ENCODE measurements around the gene DOP1A. TPM values are rescaled to one million over a fixed set of nuclear protein-coding genes. Genes with fewer than 3 reads are reported as not detected.

The DOP1A gene, protein sequence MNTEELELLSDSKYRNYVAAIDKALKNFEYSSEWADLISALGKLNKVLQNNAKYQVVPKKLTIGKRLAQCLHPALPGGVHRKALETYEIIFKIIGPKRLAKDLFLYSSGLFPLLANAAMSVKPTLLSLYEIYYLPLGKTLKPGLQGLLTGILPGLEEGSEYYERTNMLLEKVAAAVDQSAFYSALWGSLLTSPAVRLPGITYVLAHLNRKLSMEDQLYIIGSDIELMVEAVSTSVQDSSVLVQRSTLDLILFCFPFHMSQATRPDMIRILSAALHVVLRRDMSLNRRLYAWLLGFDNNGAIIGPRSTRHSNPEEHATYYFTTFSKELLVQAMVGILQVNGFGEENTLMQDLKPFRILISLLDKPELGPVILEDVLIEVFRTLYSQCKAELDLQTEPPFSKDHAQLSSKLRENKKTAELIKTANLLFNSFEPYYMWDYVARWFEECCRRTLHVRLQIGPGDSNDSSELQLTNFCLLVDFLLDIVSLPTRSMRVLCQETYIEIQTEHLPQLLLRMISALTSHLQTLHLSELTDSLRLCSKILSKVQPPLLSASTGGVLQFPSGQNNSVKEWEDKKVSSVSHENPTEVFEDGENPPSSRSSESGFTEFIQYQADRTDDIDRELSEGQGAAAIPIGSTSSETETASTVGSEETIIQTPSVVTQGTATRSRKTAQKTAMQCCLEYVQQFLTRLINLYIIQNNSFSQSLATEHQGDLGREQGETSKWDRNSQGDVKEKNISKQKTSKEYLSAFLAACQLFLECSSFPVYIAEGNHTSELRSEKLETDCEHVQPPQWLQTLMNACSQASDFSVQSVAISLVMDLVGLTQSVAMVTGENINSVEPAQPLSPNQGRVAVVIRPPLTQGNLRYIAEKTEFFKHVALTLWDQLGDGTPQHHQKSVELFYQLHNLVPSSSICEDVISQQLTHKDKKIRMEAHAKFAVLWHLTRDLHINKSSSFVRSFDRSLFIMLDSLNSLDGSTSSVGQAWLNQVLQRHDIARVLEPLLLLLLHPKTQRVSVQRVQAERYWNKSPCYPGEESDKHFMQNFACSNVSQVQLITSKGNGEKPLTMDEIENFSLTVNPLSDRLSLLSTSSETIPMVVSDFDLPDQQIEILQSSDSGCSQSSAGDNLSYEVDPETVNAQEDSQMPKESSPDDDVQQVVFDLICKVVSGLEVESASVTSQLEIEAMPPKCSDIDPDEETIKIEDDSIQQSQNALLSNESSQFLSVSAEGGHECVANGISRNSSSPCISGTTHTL (N-terminal part only)
- total RNA-seq: 15.0 and 17.4 TPM in 2 replicates

- intact Hi-C loops (cut with micrococcal nuclease): loop anchor here (1.0 to 5.0 kb wide), 8 partner anchors 85 to 1315 kb away; partner anchors contain the start of genes CEP162, CYB5R4, PGM3 and RWDD2A
Observed at GRCh38 chr6:83067448-83068439, at the start of gene DOP1A. TSS of gene DOP1A (plus strand) at chr6:83067671. CDS start at chr6:83096978, 29,307 bp downstream.

GRCh38 chr6:83019741-83020140, 47.7 kb upstream of the DOP1A start:
- intact Hi-C loops (cut with micrococcal nuclease): no loop called here

GRCh38 chr6:83031689-83032088, 35.8 kb upstream of the DOP1A start:
- intact Hi-C loops (cut with micrococcal nuclease): no loop called here

DNA sequence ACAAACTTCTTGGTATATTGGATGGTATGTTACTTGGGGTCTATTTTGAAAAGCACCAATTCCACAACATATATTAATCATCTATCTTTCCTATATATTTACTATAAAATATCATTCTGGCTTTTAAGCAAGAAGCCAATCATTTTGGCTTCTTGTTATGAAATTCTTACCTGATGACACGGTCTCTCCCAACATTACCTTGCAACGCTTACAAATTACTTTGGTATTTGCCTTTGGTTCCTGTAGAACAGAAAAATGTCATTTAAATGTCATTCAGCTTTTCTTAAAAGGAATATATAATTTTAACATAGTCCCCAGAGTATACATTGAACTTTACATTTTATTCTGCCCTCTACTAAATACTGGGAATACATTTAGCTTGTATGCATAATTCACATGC, 29.2 kb upstream of the DOP1A start:
- intact Hi-C loops (cut with micrococcal nuclease): no loop called here

GRCh38 chr6:83042467-83043053, 24.9 kb upstream of the DOP1A start:
- intact Hi-C loops (cut with micrococcal nuclease): no loop called here

GRCh38 chr6:83044091-83044768, 23.2 kb upstream of the DOP1A start:
- intact Hi-C loops (cut with micrococcal nuclease): no loop called here

DNA sequence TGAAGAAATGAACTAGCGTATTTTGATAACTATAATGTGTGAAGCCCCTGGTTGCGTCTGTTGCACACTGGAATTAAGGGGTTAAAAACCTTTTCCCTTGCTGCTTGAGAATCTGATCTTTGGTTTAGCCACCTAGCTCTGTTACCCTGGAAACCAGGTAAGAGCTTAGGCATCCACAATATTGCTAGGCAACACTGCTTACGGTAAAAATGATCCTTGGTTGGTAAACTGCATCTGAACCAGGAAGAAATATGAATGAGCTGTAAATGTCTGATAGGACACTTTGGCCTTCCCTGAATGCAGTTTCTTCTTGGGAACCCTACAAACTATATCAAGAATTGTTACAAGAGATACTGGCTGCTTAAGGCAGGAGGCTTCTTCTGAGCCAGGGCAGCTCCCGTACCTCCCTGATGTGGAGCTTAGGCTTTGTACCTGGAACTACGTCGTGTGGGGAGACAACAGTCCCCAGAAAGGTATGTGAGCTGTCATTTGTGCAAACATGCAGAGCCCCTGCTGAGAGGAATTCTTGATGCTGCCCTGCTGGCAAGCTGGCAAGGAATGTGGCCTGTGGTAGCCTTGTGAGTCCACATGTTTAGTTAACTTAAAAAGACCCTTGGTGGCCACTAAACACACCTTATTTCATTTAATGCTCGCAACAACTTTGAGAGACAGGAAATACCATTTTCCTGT, 20.3 kb upstream of the DOP1A start:
- intact Hi-C loops (cut with micrococcal nuclease): no loop called here

DNA sequence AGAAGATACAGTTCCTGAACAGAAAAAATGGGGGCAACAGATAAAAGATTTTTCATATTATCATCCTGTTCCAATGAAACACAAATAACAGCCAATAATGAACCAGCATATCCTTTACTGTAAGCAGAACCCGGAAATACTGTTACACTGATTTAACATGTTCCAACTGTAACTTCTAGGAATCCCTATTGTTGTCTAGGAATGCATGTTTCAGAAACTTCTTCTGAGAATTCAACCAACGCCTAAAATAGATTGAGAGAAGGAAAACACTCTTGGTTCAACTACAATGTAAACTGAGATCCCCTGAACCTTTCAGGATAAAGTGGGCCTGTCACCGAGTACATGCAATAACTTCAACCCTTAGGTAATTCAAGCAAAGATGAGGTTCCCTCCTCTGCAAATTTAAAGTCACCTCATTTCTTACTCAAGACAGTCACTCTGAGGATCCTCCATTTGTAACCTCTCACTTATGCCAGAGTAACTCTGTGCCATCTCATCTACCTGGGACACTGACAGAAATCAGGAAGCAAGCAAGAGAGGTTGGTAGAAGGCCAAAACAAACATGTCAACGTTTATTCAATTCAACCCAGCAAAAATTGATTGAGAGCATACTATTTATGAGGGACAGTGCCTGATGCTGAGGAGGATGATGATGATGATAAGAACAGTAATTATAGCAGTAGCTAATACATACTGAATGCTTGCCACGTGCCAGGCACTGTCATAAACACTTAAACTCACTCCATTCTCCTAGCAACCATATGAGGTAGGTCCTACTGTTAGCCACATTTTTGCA, 15.9 kb upstream of the DOP1A start:
- intact Hi-C loops (cut with micrococcal nuclease): loop anchor here (10.0 kb wide), 1 partner anchor 687 kb away; the partner anchor contains the start of gene TPBG

- intact Hi-C loops (cut with micrococcal nuclease): loop anchor here (10.0 kb wide), 1 partner anchor 689 kb away; the partner anchor contains the start of gene TPBG
Observed at GRCh38 chr6:83053678-83054077, 13.8 kb upstream of the DOP1A start.

GRCh38 chr6:83055366-83055964, 12.0 kb upstream of the DOP1A start:
- intact Hi-C loops (cut with micrococcal nuclease): loop anchor here (1.0 to 10.0 kb wide), 4 partner anchors 343 to 803 kb away; partner anchors contain the start of gene TPBG

DNA sequence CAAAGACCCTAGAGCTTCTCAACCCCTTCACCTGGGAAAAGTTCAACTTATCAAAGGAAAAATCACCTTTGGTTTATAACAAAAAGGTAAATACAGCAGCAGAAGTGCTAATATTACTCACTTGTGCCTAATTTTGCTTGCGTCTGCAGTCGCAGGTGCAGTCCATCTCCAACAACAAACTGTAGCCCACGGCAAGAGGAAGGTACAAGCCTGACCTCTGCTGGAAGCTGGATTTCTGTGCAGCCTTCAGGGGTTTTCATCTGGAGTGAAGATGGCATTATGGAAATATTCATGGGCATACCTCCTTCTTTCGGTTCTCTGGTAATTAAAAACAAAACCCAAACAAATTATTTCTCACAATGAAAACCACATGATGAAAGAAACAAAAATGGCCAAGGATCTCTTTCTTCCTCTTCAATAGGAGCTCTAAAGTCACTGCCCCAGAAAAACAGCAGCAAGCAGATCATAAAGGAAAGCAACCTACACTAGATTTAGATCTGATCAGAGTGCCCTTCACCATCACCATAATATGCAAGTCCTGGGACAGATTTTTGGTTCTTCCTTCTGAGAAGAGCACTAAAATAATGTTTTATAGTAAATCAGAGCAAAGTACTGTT, 9.7 kb upstream of the DOP1A start:
- intact Hi-C loops (cut with micrococcal nuclease): loop anchor here (5.0 to 10.0 kb wide), 2 partner anchors 346 to 693 kb away; partner anchors contain the start of gene TPBG

DNA sequence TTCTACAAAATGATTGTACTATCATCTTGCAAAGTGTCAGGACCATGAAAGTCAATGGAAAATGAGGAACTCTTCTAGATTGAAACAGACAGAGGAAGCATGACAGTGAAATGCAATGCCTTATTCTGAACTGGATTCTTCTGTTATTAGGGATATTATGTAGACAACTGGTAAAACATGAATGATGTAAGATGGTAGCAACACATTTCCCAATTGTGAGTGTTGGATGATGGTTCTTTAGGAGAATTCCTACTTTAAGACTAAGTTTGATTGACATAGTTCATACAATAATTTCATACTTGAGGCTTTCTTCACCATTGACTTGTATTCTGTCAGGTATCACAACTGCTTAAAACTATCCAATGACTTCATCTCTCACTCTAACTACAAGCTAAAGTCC, 6.3 kb upstream of the DOP1A start:
- intact Hi-C loops (cut with micrococcal nuclease): no loop called here

GRCh38 chr6:83062225-83062624, 5.2 kb upstream of the DOP1A start:
- intact Hi-C loops (cut with micrococcal nuclease): no loop called here

- intact Hi-C loops (cut with micrococcal nuclease): loop anchor here (1.0 to 5.0 kb wide), 3 partner anchors 87 to 1313 kb away; partner anchors contain the start of genes IBTK and TENT5A
Observed at GRCh38 chr6:83065511-83066192, 1.8 kb upstream of the DOP1A start, which contains the start of gene UBE3D. TSS of gene UBE3D (minus strand) at chr6:83065841. CDS start at chr6:83065718, 123 bp downstream.

DNA sequence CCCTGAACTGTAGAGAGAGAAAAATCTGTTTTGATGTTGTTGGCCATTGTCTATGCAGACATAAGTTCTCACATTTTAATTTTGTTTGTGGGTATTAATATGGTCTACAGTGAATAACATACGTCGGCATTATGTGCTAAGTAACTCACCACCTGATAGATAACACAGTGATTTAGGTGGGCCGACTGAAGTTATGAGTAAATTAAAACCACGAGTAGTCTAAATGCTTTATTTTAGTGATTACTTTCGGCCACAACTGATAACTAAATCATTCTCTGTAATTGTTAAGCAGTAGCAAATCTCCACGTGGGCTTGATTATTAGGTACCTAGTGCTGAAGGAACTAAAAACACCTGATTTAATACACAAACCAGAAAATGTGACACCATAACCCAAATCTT, 1.1 kb downstream of the DOP1A start:
- intact Hi-C loops (cut with micrococcal nuclease): loop anchor here (5.0 kb wide), 1 partner anchor 84 kb away; no protein-coding TSS in a partner anchor

- intact Hi-C loops (cut with micrococcal nuclease): loop anchor here (5.0 kb wide), 1 partner anchor 83 kb away; no protein-coding TSS in a partner anchor
Observed at GRCh38 chr6:83069633-83070032, 2.2 kb downstream of the DOP1A start.
